AG09309 (cell line): ENCODE data around the gene CABLES2.

Source experiments
- DNase-seq: peaks from one replicate; pipeline ENCODE4 v3.0.0-alpha.2; 2010; ENCODE audit warnings: low read depth
- H3K4me3 ChIP-seq: 2 replicates; pipeline ENCODE4 v1.5.1; 2011; ENCODE audit warnings: mild to moderate bottlenecking, low read depth, low read length, moderate library complexity; ENCODE audit not compliant: control insufficient read depth
- CTCF ChIP-seq: IDR thresholded peaks from 2 replicates; pipeline ENCODE4 v1.5.1; 2011; ENCODE audit warnings: mild to moderate bottlenecking, low read depth, low read length, inconsistent platforms; ENCODE audit not compliant: insufficient read depth, control insufficient read depth; ENCODE audit errors: missing control alignments

The CABLES2 gene

DNA sequence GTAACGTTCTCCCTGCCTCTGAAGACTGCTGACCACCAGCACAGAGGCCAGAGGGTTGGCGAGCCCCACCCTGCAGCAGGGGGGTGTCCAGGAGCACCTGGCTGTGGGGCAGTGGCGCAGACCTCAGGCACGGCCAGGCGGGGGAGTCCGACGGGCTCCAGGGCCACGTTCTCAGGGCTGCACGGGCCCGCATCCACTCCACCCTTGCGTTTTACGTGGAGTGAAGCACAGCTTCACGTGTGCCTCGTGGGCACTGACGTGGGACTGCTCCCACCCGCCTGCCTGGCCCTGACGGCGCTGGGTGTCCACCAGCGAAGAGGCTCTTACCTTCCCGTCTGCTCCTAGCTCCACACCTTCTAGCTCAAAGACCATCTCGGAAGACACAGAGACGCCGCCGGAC is 13.3 kb downstream of the CABLES2 start:
- DNase-seq: no peak
- TF ChIP-seq CTCF: no peak
- no peak overlapping the region for H3K4me3 ChIP-seq

GRCh38 chr20:62393335-62393665 is 13.8 kb downstream of the CABLES2 start:
- no peak for TF ChIP-seq CTCF
- H3K4me3 ChIP-seq: no peak overlapping the region
- DNase-seq: no peak

DNA sequence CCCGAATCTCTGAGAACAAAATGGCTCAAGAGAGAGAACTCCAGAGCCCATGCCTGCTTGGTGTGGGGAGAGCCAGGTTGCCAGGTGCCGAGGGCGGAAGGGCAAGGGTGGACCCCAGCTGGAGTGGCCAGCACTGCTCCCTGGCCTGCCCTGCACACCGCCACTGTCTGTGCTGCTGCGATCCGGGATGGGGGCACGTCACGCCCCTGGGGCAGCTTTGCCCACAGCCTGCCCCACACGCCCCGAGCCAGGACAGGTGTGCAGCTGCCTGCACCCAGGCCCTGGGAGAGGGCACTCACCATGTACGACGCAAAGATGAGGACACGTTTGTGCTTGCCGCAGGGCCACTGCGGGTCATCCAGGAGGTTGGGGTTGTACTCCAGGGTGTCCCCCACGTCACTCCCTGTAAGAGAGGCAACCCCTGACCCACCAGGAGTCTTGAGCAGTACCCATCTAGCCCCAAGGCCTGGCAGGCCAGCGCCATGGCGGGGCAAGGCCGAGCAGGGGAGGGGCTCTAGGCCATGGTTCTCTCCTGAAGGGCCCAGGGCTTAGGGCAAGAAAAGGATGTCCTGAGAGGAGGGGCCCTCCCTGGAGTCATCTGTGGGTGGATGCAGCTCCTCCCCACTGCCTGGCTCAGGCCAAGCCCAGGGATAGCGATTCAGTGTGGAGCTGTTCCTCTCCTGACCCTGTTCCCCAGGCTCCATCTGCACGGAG is 14.3 kb downstream of the CABLES2 start:
- DNase-seq: no peak
- no peak for TF ChIP-seq CTCF

GRCh38 chr20:62392077-62392418 is 15.0 kb downstream of the CABLES2 start:
- H3K4me3 ChIP-seq: no peak overlapping the region
- no peak for TF ChIP-seq CTCF
- DNase-seq: no peak

More for the DNA sequence above, 14.3 kb downstream of the CABLES2 start:
- no peak overlapping the region for H3K4me3 ChIP-seq

DNA sequence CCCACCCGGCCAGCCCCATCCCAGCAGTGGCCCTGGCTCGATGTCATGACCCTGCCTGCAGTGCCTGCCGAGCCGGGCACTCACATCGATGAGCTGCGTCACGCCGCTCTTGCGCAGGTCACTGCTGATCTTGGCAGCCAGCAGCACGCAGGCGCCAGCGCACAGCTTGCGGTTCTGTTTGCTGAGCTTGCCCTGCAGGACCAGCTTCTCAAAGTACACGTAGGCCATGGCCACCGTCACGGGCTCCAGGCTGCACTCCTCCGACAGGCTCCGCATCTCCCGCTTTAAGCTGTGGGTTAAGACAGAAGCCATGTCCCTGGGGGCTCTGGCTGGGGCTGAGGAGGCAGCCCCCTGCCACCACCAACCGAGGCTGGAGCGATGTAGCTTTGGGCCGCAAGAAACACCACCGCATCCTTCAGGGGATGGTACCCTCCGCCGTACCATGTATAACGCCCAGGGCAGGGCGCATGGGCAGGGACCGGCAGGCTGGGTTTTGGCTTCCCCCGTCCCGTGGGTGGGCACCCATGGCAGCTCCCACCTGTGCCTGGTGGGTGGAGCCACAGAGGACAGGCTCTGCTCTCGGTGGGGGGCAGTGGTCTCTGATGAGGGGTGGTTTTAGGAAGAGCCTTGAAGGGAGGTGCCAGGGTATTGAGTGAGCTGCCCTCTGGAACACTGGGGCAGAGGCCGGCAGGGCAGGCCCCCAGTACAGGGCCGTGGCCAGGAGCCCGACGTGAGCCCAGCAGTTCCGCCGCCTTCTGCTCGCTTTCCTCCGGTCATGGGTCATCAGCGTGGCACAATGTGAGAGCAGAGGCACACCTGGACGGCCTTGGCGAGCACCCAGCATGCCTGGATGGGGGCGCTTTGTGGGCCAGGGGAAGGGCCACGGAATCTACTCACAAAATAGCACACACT is 15.7 kb downstream of the CABLES2 start:
- H3K4me3 ChIP-seq: no peak overlapping the region
- no peak for DNase-seq
- TF ChIP-seq CTCF: no peak

GRCh38 chr20:62390317-62391164 is 16.5 kb downstream of the CABLES2 start:
- no peak for TF ChIP-seq CTCF
- no peak overlapping the region for H3K4me3 ChIP-seq
- DNase-seq: no peak
